CD4-positive, alpha-beta T cell treated with Interleukin-21 for 1 hour (primary cell): ENCODE results near the gene CCNL2.
"Not testable (repeated sequence)": the region's sequence is repeated elsewhere in the genome, so short reads cannot be mapped to it uniquely, and the experiment has no call there.

Source experiments
- DNase-seq: peaks from one replicate; pipeline ENCODE4 v3.0.0-alpha.2; 2020

The CCNL2 gene

GRCh38 chr1:1419363-1419812, 20.3 kb upstream of the CCNL2 start:
- no peak for DNase-seq

- DNase-seq, result no peak
These were observed 19.6 kb upstream of the CCNL2 start for GRCh38 chr1:1418464-1419362.

GRCh38 chr1:1417825-1418463, 18.8 kb upstream of the CCNL2 start:
- DNase-seq, result not testable (repeated sequence)

GRCh38 chr1:1417396-1417795, 18.3 kb upstream of the CCNL2 start:
- DNase-seq, result not testable (repeated sequence)

DNA sequence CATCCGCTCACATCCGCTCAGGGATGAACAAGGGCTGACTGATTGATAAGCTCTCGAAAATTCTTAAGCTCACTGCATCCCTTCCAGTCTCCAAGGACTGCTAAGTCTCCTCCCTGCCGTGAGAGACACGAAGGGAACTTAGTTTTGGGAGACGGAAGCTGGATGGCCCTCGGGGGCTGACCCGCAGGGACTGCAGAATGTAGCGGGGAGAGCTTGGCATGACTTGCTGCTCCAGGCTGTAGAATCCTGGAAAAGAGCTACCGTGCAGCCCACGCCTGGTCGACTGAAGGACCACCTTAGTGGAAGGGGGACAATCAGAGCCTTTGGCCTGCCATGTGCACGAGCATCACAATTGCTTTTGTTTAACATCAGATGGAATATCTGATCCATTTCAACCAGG, 16.6 kb upstream of the CCNL2 start:
- DNase-seq, result no peak

DNA sequence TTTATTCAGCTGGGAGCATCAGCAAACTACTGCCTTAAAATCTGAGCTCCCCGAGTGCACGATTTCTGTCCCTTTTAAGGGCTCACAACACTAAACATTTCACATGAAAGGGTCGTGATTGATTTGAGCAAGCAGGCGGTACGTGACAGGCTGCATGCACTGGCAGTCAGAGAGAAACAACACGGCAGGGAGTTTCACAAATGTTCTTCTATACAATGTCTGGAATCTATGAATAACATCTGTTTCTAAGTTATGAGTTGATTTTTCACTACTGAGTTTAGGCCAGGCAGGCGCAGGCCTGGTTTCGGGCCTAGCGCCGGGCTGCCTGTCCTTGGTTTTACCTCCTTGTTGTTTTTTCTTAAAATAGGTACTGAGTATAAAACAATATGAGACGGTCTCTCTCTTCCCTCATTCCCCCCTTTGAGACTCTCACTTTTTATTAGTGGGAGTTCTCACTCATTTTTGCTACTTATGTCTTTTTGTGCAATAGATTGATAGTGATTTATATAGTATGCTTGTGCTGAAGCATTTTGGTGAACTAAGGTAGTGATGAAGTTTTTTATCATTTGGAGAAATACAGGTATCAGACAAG, 13.3 kb upstream of the CCNL2 start:
- not testable (repeated sequence) for DNase-seq

DNA sequence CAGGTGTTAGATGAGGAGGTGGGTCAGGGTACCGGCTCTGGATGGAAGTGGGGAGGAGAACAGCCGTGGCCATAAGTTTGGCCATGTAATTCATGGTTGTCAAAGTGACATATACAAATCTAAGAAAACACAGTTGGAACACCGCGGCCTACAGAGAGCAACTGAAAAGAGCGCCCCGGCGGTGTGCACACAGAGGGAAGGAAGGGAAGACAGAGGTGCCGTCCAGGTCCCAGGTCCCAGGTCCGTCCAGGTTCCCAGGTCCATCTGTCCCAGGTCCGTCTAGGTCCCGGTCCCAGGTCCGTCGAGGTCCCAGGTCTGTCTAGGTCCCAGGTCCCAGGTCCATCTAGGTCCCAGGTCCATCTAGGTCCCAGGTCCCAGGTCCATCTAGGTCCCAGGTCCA, 12.5 kb upstream of the CCNL2 start:
- DNase-seq, result no peak

GRCh38 chr1:1410238-1410637, 11.1 kb upstream of the CCNL2 start:
- DNase-seq, result not testable (repeated sequence)

DNA sequence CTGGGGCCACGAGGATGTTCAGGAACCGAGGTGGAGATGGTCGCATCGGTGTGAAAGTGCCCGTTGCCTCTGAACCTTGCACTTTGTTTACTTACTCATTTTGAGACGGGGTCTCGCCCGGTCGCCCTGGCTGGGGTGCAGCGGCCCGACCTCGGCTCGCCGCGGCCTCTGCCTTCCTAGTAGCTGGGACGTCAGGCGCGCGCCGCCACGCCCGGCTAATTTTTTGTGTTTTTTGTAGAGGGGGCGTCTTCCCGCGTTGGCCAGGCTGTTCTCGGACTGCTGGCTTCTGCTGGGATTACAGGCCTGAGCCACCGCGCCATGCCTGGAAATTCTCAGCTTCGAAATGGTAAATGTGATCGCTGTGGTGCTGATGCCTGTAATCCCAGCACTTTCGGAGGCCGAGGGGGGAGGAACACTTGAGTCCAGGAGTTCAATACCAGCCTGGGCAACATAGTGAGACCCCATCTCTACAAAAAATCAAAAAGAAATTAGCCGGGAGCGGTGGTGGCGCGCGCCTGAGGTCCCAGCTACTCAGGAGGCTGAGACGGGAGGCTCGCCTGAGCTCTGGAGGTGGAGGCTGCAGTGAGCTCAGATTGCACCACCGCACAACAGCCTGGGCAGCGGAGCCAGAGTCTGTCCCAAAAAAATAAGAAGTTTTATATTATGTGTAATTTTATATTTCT, 8.6 kb upstream of the CCNL2 start:
- DNase-seq, result peak; percentile 24

- DNase-seq, result peak; percentile 96
These were observed 7.9 kb upstream of the CCNL2 start, which contains the start of gene MRPL20 for GRCh38 chr1:1406821-1407635. MRPL20 (minus strand) TSS chr1:1407293; CDS start chr1:1407217, 76 bp downstream.

GRCh38 chr1:1406101-1406820, 7.1 kb upstream of the CCNL2 start:
- DNase-seq, result no peak

- no peak for DNase-seq
These were observed 4.5 kb upstream of the CCNL2 start for GRCh38 chr1:1403653-1404052.

DNA sequence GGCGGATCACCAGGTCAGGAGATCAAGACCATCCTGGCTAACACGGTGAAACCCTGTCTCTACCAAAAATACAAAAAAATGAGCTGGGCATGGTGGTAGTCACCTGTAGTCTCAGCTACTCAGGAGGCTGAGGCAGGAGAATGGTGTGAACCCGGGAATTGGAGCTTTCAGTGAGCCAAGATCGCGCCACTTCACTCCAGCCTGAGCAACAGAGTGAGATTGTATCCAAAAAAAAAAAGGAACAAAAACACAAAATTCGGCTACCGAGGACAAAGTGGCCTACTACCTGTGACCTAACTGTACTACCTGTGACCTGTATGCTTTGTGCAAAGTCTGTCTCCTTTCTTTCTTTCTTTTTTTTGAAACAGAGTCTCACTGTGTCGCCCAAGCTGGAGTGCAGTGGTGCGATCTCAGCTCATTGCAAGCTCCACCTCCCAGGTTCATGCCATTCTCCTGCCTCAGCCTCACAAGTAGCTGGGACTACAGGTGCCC, 3.8 kb upstream of the CCNL2 start:
- DNase-seq, result not testable (repeated sequence)

- DNase-seq, result peak; percentile 41
These were observed 3.2 kb upstream of the CCNL2 start for GRCh38 chr1:1402072-1402900.

GRCh38 chr1:1401457-1402010, 2.4 kb upstream of the CCNL2 start:
- no peak for DNase-seq

DNA sequence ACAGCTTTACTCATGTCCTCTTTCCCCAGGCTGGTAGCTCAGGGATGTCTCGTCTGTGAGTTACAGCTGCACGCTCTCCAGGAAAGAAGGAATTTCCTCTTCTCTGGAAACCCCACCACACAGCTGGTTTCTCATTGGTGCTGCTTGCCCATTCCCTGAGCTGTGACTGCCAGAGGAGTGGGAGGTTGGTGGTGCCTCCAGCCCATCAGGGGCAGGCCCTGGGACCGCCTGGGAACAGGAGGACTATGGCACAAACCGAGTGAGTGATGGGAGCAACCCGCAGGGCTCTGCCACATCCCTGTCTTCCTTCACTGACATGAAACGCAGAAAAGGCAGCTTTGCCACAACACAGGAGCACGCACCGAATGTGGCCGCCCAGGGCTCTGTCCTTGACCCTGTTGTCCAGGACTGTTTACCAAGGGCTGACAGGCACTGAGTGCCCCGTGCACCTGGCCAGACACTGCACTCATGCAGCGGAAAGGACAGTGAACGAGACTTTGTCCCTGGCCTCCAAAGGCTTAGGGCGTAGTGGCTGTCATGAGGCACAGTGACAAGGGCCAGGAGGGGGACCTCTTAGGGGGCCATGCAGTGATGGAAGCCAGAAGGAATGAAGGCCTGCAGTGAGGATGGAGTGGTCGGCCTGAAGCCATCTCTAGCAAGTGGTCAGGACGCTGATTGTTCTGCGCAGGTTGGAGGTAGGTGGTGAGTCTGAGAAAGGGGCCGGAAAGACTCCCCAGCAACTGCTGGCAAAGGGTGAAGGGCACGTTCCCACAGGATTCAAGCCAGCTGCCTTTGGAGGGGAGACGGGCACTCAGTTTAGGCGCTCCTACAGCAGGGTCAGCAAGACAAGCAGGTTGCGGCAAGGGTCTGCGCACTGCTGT, 1.7 kb upstream of the CCNL2 start:
- DNase-seq, result no peak

DNA sequence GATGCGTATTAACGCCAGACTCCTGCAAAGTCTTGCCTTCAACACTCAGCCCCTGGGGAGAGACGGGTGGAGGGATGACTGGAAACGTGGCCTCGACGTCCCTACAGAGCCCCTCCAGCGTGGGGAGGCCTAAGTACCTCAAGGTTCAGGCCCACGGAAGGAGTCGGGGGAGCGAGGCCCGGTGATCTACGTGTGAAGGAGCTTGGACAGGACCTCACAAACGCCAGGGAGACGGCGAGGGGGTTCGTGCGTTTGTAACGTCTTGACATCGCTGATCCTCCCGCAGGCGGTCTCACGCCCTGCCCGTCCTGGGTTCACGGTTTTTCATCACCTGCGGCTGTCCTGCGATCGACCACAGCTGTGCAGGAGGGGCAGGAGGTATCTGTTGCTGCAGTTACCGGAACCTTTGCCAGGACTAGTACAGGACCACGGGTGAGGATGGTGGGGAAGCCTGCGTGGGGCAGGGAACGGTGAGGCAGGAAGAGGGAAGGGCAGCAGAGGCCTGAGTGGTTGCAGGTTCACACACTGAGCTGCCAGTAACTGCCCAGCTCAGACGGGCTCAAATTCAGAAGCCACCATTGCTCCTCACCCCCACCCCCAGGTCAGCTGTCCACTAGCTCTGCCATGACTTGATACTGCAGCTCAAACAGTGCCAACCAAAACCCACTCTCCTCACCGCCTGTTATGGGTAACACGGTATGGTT, 889 bp upstream of the CCNL2 start:
- no peak for DNase-seq

DNA sequence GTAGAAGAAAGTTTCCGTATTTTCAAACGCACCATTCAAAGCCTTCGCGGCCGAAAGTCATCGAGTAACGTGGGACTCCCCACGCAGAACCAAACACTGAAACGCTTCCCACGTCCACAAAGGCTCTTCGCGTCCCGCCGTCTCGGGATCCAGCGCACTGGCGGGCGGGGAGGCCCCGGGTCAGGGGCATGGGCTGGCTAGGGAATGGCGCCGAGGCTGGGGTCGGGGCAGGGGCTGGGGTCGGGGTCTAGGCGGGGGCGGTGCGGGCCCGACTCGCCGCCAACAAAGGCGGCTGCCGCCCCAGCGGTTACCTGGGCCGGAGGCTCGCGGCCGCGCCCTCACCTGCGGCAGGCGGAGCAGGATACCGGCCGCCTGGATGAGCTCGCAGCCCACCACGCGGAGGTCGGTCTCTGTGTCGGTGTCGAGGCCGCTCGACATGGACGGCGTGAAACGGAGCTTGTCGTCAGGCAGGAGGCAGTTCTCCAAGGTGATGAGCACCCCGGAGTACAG, 403 bp downstream of the CCNL2 start:
- DNase-seq, result no peak
